HG02678 (cell line): Measurements from ENCODE around the gene TNNI2.

ENCODE experiments used
- ATAC-seq: cut with Tn5 transposase; IDR thresholded peaks from one replicate; pipeline ENCODE4 v1.9.1; 2021; ENCODE audit warnings: mild to moderate bottlenecking, moderate library complexity; ENCODE audit not compliant: unreplicated experiment

TNNI2 gene

DNA sequence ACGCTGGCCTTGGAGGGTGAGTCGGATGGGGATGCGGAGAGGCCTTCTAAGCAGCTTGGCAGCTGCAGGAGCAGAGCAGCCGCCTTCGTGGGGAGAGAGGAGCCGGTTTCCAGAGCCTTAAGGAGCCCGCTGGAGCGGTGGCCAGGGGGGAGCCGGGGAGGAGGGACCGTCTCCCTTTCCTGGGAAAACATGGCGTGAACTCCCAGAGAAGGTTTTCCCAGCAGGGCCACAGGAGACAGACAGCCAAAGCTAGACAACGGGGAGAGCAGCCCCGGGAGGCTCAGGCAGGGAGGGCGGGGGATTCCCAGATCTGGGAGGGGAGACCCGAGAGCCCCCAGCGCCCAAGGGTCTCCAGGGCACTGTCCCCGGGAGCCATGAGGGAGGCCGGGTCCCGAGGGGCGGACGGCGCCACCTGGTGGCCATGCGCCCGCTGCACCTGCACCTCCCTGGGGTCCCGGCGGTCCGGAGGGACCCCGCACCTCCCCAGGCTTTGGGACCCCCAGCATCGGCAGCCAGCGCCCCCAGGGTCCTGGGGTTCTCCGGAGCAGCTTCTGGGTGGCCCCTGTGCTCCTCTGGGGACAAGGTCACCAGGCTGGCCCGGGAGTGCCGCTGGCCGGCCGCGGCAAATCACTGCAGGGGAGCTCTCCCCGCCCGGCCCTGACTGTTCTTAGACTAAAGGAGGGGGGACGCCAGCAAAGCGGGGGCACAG is 6.4 kb upstream of the TNNI2 start:
- ATAC-seq, result no peak

DNA sequence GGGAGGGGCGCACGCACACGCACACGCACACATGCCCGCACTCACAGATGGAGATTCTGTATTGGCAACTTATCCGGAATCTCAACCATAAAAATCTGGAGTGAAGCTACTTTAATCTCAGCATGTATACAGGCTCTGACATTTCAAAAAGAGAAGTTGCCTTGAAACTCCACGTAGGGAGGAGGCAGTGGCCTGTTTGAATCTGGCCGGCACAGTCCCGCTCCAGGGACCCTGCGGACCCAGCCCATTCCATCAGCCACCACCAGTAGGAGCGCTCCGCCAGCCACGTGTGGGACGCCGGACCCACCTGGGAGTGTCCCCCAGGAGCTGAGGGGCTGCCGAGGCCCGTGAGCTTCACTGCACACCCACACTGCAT is 5.9 kb upstream of the TNNI2 start:
- no peak for ATAC-seq

DNA sequence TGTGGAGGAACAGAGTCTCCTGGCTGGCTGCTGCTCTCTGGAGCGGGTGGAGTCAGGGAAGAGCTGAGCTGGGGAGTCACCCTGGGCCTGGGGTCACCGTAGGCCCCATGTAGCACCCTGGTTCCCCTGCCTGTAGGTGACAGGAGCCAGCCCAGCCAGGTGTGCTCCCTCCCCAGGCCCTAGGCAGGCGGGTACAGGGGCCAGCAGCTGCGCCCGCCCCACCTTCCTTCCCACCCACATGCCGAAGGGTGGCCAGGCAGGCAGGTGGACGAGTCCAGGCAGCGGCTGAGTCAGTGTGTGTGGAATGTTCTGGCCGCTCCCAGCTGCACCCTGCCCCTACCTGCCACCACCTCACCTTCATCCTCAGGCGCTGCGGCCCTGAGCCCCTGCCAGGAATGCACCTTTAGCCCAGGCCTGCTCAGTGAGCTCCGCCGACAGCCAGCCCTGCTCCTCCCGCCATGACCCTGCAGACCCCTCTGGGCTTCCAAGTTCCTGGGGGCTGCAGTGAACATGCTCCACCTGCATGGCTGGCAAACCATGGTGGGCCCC is 4.6 kb upstream of the TNNI2 start:
- ATAC-seq, result no peak

DNA sequence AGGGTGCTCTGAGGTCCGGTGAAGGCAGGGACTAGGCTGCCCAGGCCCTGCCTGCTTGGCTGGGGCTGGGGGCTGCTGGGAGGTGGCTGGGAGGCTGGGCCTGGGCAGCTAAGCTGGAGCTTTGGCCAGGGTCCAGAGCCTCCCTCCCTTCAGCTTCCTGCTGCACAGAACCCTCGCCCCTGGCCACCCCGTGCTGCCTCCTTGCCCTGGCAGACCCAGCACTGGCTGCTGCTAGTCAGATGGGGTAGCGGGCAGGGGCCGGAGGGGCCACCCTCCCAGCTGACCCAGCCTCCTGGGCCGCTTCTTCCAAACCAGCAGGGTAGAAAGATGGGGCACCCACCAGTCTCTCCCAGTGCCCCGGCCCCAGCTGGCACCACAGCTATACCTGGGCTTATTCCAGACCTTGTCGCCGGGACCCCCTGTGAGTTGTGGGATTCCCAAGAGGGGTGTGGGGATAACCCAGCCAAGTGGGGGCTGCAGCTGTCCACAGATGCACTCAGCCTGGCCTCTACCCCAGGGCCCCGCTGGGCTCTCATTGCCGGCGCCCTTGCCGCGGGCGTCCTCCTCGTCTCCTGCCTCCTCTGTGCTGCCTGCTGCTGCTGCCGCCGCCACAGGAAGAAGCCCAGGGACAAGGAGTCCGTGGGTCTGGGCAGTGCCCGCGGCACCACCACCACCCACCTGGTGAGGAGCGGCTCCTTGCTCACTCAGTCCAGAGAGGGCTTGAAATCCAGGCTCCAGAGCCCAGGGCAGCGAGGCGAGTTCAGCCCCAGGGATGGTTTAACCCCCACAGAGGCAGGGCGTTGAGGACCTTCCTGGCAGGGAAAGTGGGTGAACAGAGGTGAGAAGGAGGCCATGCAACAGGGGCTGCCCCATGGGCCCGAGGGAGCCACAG is 3.8 kb upstream of the TNNI2 start, which contains the start of gene SYT8:
SYT8 (plus strand) TSS at position 212 of the 892 bp plus-strand sequence; CDS start at position 328, 116 bp downstream.
- ATAC-seq, result no peak

DNA sequence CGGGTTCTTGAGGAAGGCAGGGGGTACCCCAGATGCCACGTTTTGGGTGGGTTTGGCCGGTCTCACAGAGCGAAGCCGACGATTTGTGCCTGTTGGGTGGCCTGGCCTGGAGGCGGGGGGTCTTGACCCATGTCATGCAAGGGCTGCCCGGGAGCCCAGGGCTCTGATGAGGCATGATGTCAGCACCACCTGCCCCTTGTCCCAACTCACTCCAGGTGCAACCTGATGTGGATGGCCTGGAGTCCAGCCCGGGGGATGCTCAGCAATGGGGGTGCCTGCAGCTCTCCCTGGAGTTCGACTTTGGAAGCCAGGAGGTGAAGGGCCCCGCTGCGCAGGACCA is 3.1 kb upstream of the TNNI2 start:
- ATAC-seq, result no peak

DNA sequence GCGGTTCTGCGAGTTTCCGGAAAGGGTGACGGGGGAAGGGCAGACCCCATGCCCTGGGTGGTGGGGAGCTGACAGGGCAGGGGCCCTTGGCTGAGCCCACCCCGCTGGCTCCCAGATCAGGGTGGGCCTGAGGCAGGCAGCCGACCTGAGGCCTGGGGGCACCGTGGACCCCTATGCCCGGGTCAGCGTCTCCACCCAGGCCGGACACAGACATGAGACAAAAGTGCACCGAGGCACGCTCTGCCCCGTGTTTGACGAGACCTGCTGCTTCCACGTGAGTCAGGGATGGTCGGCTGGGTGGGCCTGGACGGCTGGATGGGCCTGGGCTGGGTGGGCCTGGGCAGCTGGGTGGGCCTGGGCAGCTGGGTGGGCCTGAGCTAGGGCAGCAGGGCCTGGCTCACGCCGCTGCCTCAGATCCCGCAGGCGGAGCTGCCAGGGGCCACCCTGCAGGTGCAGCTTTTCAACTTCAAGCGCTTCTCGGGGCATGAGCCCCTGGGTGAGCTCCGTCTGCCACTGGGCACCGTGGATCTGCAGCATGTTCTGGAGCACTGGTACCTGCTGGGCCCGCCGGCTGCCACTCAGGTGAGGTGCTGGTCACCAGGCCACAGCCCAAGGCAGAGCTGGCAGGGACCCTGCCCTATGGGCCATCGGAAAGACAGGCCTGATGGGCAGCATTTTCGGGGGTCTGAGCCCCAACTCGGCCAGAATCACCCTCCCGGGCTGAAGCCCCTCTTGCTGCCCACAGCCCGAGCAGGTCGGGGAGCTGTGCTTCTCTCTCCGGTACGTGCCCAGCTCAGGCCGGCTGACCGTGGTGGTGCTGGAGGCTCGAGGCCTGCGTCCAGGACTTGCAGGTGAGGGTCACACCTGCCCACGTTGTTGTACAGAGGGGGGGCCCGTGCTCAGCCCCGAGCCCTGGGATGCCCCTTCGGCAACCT is 2.5 kb upstream of the TNNI2 start:
- no peak for ATAC-seq

DNA sequence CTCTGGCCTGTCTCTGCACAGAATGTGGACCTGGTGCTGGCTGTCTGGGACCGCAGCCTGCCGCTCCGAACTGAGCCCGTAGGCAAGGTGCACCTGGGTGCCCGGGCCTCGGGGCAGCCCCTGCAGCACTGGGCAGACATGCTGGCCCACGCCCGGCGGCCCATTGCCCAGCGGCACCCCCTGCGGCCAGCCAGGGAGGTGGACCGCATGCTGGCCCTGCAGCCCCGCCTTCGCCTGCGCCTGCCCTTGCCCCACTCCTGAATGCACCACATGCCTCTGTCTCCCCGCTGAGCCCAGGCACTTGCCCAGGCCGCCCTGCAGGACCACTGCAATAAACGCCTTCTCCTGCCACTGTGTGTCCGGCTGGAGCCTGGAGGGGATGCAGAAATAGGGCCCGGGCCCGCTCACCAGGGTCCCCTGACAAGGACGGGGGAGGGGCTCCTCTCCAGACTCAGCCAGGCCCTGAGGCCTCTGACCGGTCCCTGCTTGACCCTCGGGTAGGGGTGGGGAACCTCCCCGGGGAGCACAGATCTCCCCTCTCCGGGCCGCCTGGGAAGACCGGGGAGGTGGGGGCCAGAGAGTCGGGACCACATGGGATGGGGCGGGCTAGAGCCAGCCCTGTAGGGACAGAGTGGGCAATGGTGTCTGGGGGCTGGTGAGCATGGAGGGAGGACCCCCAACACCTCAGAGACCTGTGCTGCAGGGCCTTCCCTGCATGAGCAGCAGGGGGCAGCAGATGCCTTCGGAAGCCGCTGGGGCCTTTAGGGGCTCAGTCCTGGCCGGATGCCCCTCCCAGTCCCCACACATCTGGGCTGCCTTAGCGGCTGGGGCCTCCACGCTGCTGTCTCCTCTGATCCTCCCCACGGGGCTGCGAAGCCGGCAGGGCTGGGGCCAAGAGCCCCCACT is 1.4 kb upstream of the TNNI2 start:
- peak; percentile 79 for ATAC-seq

DNA sequence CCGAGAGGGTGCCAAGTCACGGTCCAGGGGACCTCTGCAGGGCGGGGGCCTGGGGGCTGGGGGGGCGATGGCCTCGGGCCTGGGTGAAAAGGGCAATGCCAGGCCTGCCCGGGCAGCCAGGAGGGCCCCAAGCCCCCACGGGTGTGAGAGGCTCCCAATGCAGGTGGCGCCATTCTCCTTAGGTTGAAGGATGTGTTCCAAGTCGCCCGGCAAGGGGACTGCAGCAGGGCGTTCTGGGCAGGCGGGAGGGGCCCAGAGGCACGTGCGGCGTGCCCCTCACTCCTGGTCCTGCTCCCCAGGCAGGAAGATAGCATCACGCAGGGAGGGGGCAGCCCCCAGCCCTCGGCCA is 730 bp upstream of the TNNI2 start:
- no peak for ATAC-seq

DNA sequence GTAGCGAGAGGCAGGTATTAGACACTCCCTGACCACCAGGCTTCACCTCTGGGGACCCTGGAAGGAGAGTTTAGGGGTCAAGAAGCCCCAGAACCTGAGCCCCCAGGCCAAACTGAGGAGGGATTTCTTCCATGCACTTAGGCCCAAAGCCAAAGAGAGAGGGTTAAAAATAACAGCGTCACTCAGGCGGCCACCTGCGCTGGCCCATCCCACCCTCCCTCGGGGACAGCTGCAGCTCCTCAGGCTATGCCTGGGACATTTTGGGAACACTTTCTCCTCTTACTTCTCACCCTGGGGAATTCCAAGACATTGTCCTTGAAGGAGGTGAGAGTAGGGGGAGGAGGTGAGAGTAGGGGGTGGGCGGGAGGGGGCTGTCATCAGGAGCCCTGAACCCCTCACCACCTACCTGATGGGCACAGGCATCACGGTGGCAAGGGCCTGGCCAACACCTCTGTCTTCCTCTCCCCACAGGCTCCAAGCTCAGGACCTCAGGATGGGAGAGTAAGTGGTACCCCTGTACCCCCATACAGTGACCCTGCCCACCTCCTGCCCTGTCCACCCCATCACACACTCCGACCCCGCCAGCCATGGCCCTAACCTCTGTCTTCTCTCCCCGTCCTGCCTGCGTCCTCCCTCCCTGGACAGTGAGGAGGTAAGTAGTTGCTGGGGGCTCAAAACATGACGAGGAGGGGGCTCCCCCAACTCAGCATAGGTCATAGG is 583 bp downstream of the TNNI2 start:
- ATAC-seq, result no peak

DNA sequence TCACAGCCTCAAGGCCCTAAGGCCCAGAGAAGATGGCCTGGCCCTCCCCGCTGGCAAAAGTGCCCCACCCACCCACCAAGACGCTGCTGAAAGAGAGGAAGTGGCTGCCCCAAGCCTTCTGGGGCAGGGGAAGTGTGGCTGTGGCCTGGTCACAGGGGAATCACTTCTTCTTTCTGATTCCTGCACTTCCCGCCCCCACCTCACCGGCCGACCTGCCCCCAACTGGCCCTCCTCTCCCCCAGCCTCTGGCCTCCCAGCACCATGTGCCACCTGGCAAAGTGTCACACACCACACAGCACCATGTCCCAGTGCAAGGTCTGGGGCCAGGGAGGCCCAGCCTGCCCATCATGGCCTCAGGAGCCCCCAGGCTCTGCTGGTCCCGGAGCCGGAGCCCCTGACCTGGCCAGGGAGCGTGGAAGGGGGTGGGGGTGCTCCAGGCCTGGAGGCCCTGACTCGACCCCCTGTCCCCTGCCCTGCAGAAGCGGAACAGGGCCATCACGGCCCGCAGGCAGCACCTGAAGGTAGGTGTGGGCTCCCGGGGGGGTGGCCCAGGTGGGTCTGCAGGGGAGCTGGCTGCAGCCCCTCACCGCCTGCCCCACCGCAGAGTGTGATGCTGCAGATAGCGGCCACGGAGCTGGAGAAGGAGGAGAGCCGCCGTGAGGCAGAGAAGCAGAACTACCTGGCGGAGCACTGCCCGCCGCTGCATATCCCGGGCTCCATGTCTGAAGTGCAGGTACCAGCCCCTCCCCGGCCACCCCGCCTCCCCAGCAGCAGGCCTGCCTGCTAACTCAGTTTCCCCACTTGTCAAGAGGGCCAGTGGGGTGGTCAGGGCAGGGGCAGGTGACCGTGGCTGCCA is 1.4 kb downstream of the TNNI2 start:
- no peak for ATAC-seq

DNA sequence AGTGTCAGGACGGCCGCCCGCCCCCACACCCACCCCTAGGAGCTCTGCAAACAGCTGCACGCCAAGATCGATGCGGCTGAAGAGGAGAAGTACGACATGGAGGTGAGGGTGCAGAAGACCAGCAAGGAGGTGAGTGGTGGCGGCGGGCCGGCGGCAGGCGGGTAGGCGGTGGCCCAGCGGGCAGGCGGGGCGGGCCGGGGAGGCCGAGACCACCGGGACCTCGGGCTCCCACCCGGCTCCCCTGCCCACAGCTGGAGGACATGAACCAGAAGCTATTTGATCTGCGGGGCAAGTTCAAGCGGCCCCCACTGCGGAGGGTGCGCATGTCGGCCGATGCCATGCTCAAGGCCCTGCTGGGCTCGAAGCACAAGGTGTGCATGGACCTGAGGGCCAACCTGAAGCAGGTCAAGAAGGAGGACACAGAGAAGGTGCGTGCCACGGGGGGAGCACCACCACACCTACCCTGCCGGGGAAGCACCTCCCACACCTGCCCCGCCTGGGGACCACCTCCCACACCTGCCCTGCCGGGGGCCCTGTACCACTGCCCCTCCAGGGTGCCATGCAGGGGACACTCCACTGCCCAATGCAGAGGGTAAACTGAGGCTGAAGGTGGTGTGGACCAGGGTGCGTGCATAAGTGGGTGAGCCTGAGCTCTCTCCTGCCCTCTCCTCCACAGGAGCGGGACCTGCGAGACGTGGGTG is 2.1 kb downstream of the TNNI2 start:
- ATAC-seq, result no peak

DNA sequence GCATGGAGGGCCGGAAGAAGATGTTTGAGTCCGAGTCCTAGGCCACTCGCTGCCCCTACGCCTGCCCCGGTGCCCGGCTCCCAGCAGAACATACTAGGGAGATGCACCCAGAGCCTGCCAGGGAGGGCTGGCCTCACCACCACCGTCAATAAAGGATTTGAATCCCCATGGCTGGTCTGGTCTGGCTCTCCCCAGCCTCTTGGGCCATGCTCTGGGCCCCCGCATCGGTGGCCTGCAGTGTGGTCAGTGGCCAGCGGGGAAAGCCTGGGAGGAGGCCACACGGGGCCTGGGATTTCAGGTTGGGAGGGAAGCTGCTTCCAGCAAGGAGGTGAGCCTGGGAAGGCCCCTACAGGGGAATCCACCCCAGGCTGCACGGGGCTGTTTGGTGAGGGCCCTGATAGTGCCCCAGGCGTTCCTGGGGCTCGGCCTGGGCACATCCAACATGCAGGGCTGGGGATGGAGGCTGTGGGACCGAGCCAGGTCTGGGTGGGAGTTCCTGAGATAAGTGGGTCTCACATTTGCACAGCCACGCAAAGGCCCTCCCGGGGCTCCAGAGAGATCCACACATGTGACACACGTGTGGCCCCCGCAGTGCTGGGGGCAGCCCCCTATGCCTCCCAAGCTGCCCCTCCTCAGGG is 2.8 kb downstream of the TNNI2 start:
- ATAC-seq, result no peak

DNA sequence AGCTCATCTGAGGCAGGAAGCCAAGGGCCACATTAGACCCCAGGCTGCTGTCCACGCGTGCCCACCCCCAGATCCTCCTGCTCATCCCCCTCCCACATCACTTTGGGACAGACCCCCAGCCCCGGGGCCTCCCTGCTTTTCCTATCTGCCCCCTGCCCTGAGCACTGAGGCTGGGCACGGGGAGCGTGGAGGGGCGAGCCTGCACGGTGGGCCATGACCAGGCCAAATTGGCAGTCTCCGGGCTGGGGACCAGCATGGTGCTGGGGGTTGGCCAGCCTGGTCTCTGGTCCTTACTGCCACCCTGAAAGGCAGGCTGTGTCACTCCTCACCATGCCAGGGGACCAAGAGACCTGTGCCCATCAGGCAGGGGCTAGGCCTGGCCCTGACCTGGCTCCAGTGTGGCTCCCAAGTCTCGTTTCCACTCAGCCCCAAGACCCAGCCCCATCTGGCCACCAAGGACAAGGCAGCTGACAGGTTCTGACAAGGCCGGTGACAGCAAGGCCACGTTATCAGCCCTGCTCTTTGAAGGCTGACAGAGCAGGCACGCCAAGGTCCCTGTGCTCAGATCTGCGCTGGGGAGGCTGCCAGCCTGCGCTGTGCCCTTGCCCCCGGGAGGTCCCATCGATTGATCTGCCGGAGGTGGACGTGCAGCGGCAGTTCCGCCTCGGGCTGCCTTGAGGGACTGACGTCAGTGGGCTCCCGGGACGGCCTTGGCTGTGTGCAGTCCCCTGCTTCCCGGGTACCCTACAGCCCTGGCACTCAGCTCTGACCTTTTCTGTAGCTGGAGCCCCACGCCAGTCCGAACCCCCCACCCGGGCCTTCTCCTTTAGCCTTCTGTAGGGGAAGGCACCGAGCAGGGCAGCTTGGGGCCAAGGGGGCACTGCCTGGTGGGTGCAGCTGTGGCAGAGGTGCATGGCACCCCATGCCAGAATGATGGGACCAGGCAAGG is 3.6 kb downstream of the TNNI2 start:
- ATAC-seq, result no peak

DNA sequence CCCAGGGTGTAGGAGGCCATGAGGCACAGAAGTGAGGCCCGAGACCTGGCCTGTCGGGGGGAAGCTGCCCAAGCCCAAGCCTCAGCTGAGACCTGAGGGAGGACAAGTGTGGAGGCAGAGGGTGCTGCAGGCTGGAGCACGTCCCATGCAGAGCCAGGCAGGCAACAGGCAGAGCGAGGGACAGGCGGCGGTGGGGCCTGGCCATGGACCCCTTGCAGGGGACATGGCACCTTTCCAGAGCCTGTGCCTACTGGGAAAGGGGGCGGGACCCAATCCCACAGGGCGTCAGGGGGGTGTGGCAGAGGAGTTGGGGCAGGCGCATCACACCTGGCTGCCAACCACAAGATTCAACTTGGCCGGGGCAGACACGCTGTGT is 4.3 kb downstream of the TNNI2 start:
- ATAC-seq, result no peak

DNA sequence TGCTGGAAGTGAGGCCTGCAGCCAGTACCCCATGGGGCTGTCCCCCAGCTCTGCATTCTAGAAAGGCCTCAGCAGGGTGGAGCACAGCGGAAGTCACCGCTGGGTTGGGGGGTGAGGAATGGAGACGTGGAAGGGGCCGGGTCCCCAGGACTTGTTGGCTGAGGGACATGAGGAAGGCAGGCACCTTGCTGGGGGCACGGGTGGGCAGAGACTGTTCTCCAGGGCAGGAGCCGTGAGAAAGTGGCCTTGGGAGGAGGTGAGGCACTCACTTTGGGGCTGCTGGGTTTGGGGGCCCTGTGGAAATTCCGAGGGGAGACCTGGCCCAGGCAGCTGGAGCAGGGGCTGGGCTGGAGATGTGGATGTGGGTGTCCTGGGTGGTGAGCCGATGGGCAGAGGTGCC is 5.0 kb downstream of the TNNI2 start:
- no peak for ATAC-seq
